Measurements from ENCODE around the gene WDFY4.

Gene WDFY4

DNA sequence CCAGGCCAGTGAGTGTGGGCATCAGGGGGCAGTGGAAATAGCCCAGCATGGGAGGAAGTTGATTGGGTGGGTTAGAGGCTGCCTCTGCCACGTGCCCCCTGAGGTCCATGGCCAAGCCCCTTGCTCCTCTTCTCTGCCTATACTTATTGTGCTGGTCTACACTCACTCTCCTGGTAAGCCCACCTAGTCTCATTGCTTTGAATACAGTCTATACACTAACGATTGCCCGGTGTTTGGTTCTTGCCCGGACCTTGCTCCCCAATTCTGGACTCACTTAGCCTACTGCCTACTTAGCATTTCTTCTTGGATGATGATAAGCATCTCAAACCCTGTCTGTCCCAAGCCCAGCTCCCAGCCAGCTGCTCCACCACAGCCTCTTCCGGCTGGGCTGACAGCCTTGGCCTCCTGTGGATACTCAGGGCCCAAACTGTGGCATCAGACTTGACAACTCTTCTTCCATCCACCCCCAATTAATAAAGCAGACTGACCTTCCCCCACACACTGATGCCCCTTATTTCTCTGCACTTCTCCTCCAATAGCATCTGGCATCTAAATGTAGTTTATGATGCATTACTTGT lies 244.8 kb downstream of the WDFY4 start:
- TF ChIP-seq, protein P1, sequence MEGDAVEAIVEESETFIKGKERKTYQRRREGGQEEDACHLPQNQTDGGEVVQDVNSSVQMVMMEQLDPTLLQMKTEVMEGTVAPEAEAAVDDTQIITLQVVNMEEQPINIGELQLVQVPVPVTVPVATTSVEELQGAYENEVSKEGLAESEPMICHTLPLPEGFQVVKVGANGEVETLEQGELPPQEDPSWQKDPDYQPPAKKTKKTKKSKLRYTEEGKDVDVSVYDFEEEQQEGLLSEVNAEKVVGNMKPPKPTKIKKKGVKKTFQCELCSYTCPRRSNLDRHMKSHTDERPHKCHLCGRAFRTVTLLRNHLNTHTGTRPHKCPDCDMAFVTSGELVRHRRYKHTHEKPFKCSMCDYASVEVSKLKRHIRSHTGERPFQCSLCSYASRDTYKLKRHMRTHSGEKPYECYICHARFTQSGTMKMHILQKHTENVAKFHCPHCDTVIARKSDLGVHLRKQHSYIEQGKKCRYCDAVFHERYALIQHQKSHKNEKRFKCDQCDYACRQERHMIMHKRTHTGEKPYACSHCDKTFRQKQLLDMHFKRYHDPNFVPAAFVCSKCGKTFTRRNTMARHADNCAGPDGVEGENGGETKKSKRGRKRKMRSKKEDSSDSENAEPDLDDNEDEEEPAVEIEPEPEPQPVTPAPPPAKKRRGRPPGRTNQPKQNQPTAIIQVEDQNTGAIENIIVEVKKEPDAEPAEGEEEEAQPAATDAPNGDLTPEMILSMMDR (conservative IDR thresholded peaks at IDR 0.05; ENCODE audit: low read length): no peak
- TF ChIP-seq EZH2phosphoT487 (IDR thresholded peaks at IDR 0.05; ENCODE audit: borderline replicate concordance): no peak
- Histone ChIP-seq H3K4me2 (ENCODE audit: low read depth, low read length, poor library complexity, severe bottlenecking) (no peak overlapping the region), H3F3A (ENCODE audit: low read depth) (no peaks in the 10 kb centered on the region), H3K9me3 (ENCODE audit: insufficient read depth, low read depth, low read length) (no peaks in the 10 kb centered on the region), H3K9me2 (replicated peaks; ENCODE audit: low read depth, low read length) (no peaks in the 10 kb centered on the region), H3K9ac (ENCODE audit: low read depth, low read length, poor library complexity, severe bottlenecking) (no peak overlapping the region), H3K4me3 (ENCODE audit: low read length, poor library complexity, severe bottlenecking) (no peak overlapping the region), H4K20me1 (ENCODE audit: insufficient read depth, low read length, poor library complexity, severe bottlenecking) (no peaks in the 10 kb centered on the region), H3K27me3 (ENCODE audit: insufficient read depth, low read length, poor library complexity, severe bottlenecking) (no peaks in the 10 kb centered on the region), H3K4me1 (ENCODE audit: insufficient read depth, low read length, poor library complexity, severe bottlenecking) (no peaks in the 10 kb centered on the region), H3K36me3 (ENCODE audit: insufficient read depth, low read length) (no peaks in the 10 kb centered on the region), H2AFZ (ENCODE audit: low read length) (no peak overlapping the region), H3K79me2 (ENCODE audit: insufficient read depth, low read length) (no peaks in the 10 kb centered on the region)

DNA sequence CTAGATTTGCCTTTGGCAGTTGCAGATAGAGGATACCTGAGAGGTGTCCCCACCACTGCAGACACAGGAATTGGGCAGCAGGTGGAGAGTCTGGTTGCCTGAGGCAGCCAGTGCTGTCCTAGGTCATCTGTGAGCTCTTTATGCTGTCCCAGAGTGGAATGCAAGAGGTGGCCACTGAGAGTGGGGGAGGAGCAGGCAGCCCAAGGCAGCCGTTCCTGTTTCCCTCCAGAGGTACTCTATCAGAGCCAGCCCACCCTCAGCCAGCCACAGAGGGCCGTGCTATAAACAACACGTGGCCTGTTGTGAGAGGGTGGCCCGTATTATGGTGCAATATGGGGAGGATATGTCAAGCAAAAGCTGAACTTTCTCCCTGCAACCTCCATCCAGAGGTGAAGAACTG lies 246.5 kb downstream of the WDFY4 start:
- Histone ChIP-seq H3K27me3 (ENCODE audit: insufficient read depth, low read length, poor library complexity, severe bottlenecking) (no peaks in the 10 kb centered on the region), H4K20me1 (ENCODE audit: insufficient read depth, low read length, poor library complexity, severe bottlenecking) (no peaks in the 10 kb centered on the region), H3F3A (ENCODE audit: low read depth) (no peaks in the 10 kb centered on the region), H2AFZ (ENCODE audit: low read length) (no peak overlapping the region), H3K4me3 (ENCODE audit: low read length, poor library complexity, severe bottlenecking) (no peak overlapping the region), H3K9me3 (ENCODE audit: insufficient read depth, low read depth, low read length) (no peaks in the 10 kb centered on the region), H3K79me2 (ENCODE audit: insufficient read depth, low read length) (no peaks in the 10 kb centered on the region), H3K4me2 (ENCODE audit: low read depth, low read length, poor library complexity, severe bottlenecking) (no peak overlapping the region), H3K36me3 (ENCODE audit: insufficient read depth, low read length) (no peaks in the 10 kb centered on the region), H3K9me2 (replicated peaks; ENCODE audit: low read depth, low read length) (no peaks in the 10 kb centered on the region), H3K9ac (ENCODE audit: low read depth, low read length, poor library complexity, severe bottlenecking) (no peak overlapping the region), H3K4me1 (ENCODE audit: insufficient read depth, low read length, poor library complexity, severe bottlenecking) (no peaks in the 10 kb centered on the region)
- TF ChIP-seq EZH2phosphoT487 (IDR thresholded peaks at IDR 0.05; ENCODE audit: borderline replicate concordance): no peak
- TF ChIP-seq, protein P1 (conservative IDR thresholded peaks at IDR 0.05; ENCODE audit: low read length): no peak

DNA sequence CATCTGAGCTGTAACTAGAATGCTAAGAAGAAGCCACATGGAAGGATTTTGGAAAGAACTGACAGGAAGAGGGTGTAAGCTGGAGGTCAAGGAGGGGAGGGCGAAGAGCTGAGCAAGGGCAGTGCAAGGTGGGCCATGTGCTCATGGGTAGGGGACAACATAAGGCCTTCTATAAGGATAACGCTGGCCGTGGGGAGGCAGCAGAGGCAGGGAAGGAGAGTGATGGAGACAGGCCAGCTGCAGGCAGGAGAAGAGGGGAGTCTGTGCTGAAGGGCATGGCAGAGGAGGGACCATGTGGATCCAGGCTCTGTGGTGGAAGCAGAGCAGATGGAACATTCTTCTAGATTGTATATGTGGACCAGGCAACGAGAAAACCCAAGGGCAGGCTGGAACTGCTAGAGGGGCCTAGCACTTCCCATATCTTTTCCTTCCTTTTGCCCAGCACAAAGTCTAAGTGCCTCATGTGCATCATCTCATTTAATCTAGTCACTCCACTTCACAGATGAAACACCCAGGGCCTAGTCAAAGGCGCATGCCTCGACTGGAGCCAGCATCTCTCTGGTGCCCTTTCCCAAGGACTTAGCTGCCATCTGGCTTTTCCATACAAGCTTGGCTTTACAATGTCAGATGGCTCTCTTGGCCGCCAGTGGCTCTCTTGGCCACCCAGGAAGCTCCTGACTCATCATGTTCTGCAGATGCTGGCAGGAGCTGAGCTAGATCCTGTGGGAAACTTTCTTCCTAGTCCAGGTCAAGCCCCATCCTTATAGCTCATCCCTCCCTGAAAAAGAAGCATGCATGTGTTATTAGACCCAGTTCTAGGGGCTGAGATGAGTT lies 248.4 kb downstream of the WDFY4 start:
- Histone ChIP-seq H4K20me1 (ENCODE audit: insufficient read depth, low read length, poor library complexity, severe bottlenecking) (no peaks in the 10 kb centered on the region), H3K79me2 (ENCODE audit: insufficient read depth, low read length) (no peaks in the 10 kb centered on the region), H3K4me1 (ENCODE audit: insufficient read depth, low read length, poor library complexity, severe bottlenecking) (no peaks in the 10 kb centered on the region), H3K27me3 (ENCODE audit: insufficient read depth, low read length, poor library complexity, severe bottlenecking) (no peaks in the 10 kb centered on the region), H2AFZ (ENCODE audit: low read length) (no peak overlapping the region), H3K9ac (ENCODE audit: low read depth, low read length, poor library complexity, severe bottlenecking) (no peak overlapping the region), H3K9me2 (replicated peaks; ENCODE audit: low read depth, low read length) (no peaks in the 10 kb centered on the region), H3K4me2 (ENCODE audit: low read depth, low read length, poor library complexity, severe bottlenecking) (no peak overlapping the region), H3K4me3 (ENCODE audit: low read length, poor library complexity, severe bottlenecking) (no peak overlapping the region), H3K36me3 (ENCODE audit: insufficient read depth, low read length) (no peaks in the 10 kb centered on the region), H3K9me3 (ENCODE audit: insufficient read depth, low read depth, low read length) (no peaks in the 10 kb centered on the region), H3F3A (ENCODE audit: low read depth) (no peaks in the 10 kb centered on the region)
- TF ChIP-seq EZH2phosphoT487 (IDR thresholded peaks at IDR 0.05; ENCODE audit: borderline replicate concordance): no peak
- TF ChIP-seq, protein P1 (conservative IDR thresholded peaks at IDR 0.05; ENCODE audit: low read length): no peak
